GM19043 (cell line): ENCODE results near the gene CDH4.

Experiments used
- ATAC-seq: cut with Tn5 transposase; IDR thresholded peaks from one replicate; pipeline ENCODE4 v1.9.1; 2021; ENCODE audit warnings: low read depth; ENCODE audit not compliant: unreplicated experiment

Gene CDH4

GRCh38 chr20:61376541-61377240 is 124.6 kb downstream of the CDH4 start:
- ATAC-seq: no peak

DNA sequence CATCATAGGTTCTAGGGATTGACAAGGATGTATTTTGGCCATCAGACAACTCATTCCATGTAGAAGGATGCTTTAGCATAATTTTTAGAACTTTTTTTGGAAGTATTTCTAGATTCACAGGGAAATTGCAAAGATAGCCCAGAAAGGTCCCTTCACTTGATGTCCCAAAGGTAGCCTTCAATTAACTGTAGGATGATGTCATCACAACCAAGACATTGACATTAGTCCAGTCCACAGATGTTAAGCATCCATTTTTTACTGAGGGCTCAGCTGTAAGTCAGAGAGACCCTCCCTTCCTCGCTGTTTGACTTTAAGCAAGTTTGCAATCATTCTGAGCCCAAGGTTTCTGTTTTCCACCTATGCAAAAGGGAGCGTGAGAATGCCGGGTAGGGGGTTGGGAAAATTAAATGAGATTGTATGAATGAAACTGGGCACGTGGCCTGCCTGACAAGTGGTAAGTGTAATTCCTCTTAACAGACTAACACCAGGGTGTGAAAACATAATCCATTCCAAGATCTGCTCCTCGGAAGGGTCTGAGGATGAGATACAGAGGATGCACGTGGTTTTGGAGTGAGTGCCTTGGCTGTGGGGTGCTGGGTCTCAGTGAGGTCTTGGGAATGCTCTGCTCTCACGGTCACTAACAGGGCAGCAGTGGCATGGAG is 126.8 kb downstream of the CDH4 start:
- ATAC-seq: no peak

DNA sequence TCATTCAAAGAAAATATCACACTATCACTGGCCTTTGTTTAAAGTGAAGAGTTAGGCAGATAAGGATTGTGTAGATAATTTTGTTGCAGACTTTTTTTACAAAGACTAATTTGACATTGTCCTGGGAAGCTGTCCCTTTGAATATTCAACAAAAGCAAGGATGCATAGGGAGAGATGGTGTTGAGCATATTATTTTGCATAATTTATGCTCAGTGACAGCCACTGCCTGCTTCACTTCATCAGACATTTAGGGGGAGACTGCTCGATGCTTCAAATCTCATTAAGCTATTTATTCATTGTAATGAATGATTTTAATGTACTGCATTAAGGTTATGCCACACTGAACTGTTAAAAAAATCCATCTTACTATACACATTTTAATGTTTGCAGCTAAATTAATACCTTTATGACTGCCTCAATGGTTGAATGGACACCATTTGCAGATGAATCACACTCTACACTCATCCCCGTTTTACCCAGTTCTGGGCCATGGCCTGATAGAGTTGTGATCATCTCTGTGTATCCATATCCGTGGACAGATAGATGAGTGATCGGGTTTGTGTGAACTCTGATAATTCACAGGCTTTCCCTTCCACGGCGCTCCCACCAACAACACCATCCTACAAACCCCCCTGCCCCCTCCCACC is 128.0 kb downstream of the CDH4 start:
- no peak for ATAC-seq

GRCh38 chr20:61380545-61380915 is 128.5 kb downstream of the CDH4 start:
- ATAC-seq: no peak

GRCh38 chr20:61382194-61382593 is 130.1 kb downstream of the CDH4 start:
- ATAC-seq: no peak

GRCh38 chr20:61385296-61385695 is 133.2 kb downstream of the CDH4 start:
- no peak for ATAC-seq

DNA sequence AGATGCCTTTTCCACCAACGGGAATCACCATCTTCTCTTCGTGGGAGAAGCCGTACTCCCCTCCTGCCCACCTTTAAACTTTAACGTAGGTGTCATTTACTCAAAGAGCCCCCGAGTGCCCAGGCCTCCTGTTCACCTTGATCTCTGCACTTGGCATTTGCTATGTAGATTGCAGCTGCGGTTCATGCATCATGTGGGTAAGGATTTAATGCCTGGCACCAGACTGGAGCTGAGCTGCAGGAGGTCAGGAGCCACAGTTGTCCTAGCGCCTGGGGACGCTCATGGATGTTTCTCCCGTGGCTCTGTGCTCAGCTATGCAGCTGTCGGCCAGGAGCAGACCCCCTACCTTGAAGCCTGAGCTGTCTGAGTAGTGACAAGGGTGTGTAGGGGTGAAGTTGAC is 133.7 kb downstream of the CDH4 start:
- ATAC-seq: no peak

- ATAC-seq: no peak
Observed at GRCh38 chr20:61387204-61387953, 135.3 kb downstream of the CDH4 start.

GRCh38 chr20:61387954-61388348 is 135.9 kb downstream of the CDH4 start:
- ATAC-seq: no peak

DNA sequence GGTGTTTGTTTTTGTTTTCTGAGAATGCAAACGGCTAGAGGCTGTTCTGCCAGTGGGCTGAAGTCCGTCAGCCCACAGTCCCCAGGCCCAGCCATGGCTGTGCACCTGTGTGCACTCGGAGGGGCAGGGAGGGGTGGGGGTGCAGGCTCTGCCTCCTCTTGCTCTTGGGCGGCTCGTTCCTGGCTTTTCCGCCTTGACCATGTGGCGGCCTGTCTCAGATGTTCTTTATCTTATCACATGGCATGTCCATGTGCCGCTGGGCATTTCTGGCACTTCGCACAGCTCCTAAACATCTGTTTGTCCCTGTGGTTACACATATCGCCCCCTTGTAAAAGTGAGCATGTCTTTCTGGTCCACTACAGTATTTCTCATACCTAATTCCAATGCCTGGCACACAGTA is 137.0 kb downstream of the CDH4 start:
- no peak for ATAC-seq

DNA sequence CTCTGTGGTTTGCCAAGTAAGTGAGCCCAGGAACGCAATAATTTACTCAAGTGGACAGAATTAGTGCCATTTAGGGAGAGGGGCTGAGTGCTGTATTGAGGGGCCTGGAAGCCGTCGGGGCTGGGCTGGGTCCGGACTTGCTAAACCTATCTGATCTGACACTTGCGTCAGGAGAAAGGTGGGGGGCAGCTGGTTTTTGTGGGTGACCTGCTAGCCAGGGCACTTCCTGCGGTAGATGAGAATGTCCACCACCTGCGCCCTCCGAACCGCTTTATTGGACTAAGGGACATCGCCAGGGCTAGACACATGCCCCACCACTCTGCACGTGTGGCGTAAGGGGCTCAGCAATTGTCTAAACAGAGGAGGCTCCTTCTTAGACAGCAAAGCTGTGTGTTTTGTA is 139.1 kb downstream of the CDH4 start:
- ATAC-seq: no peak

GRCh38 chr20:61391812-61392520 is 139.9 kb downstream of the CDH4 start:
- no peak for ATAC-seq

DNA sequence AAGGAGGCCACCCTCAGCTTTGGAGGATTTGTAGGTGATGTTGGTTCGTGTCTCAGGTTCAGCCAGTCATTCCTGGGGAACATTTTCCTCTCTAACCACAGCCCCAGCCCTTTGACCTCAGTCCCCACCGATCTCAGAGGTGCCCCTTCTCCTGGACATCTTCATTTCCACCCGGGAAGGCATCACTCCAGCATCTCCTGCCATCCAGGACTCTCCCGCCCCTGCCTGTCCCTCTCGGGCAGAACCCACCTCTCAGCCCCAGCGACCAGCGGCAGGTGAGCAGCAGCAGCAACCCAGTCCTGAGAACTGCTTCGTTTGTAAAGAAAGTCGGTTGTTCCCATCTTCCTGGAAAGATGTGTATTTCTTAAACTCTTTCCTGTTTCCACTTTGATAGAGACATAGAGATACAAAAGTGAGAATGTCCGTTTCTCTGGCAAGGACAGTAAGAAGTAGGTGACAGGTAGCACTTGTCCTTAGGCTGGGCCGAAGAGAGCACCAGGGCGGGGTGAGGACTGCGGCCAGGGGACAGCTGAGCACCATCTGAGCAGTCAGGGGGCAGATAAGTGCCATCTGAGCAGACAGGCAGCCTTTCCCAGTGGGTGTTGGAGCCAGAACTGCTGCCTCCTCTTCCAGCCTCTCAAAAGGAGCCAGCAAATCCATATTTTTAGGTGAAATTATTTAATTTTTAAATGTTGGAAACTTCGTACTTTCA is 142.2 kb downstream of the CDH4 start:
- no peak for ATAC-seq

DNA sequence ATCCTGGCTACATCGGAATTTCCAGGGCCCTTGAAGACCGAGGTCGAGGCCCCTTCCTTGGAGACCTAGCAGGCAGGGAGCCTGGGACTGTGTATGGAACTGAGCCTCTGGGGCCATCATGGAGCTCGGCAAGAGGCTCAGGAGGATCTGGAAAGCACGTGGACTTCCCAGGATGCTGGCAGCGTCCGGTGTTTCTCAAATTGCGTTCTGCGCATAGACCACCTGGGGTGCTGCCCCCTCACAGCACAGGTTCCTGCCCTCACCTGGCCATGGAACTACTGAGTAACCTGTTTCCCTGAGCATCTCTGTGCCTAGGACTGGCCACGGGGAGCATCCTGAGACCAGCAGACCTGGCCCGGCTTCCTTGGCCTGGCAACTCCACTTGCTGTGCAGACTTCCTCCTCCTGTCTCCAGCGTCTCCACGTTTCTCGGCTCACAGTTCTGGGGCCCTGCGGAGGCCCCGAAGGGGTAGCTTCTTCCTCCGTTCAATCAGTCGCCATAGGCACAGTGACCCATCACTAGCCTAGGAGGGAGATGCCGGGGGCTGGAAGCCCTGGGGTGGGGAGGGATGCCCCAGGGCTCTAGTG is 144.3 kb downstream of the CDH4 start:
- ATAC-seq: no peak

- ATAC-seq: no peak
Observed at GRCh38 chr20:61397146-61397545, 145.1 kb downstream of the CDH4 start.

DNA sequence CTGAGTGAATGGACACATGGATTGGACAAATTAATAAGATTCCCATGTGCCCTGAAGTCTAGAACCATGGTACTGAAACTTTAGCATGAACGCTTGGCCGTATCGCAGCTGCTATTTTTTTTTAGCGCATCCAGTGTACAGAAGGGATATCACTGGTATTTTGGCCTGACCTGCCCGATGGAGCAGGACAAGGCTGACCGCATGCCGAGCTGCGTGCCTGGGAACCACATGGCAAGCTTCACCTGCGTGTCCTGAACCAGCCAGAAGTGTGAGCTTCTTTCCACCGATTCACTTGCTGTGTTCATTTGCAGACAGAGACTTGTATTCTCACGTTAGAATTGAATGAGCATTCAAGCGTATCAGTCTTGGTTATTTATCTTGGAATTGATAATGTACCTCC is 145.7 kb downstream of the CDH4 start:
- no peak for ATAC-seq

DNA sequence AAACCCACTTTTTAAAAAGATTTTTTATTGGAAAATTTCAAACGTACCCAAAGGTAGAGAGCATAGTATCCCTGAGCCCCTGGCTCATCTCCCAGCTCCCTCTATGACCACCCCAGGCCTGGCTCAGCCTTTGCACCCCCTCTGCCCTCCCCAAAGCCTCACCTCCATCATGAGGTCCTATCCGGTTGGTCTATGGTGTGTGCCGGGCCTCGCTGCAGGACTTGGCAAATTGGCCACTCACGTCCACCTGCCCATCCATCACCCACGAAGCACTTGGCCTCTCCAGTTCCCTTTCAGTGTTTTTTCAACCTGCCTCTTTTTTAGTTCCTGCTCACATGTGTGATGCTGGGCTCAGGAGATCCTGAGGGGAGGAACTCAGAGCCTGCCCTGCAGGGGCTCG is 147.4 kb downstream of the CDH4 start:
- no peak for ATAC-seq

DNA sequence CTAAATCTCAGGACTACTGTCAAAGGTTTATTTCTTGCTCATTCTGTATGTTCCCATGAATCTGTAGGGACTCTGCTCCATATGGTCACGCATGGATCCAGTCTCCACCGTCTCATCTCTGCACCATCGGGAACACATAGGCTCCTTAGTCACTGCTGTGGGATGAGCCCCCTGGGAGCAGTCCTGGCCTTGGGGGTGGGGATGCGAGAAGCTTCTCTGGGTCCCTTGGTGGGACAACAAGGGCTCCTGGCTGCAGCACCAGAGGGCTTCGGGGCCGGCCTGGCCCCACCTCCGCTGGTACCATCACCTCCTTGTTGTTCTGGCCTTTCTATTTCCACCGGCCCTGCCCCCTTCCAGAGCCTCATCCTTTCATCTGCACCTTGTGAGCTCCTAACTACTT is 148.4 kb downstream of the CDH4 start:
- ATAC-seq: no peak

GRCh38 chr20:61404303-61404702 is 152.2 kb downstream of the CDH4 start:
- ATAC-seq: no peak

DNA sequence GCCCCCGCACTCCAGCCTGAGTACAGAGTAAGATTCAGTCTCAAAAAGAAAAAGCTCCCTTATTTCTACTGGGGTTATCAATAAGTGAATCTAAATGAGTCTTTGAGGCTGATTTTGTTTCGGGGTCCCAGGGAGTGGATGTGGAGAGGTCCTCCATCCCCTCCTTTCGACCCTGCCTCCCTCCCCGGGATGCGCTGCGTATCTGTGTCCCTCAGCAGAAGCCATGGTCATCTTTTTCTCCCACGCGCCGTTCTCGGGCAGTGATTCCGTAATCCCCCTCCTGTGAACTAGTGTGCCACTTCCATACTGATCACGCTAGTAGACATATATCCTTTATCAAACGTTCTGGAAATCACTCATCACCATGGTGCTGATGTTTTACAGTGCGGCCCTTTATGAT is 152.9 kb downstream of the CDH4 start:
- ATAC-seq: no peak
